ENCODE measurements around the gene LHFPL4. TPM values are rescaled to one million over a fixed set of nuclear protein-coding genes. Genes with fewer than 3 reads are reported as not detected.
"Not testable (repeated sequence)": the region's sequence is repeated elsewhere in the genome, so short reads cannot be mapped to it uniquely, and the experiment has no call there.

LHFPL4 gene
- total RNA-seq, 2 experiments from 2014 or later: not detected

GRCh38 chr3:9581742-9582141 lies 28.1 kb upstream of the LHFPL4 start:
- ATAC-seq (no peak), DNase-seq (no peak)
- ChIA-PET CTCF (no interaction called here), POLR2A (no interaction called here)
- Mint-ChIP-seq H3K4me3 (no peak overlapping the region), H3K36me3 (ENCODE audit: low read depth) (no peaks in the 10 kb centered on the region), H3K9me3 (peaks cover 2% of the 10 kb centered on the region), H3K27ac (no peak overlapping the region), H3K27me3 (no peaks in the 10 kb centered on the region), H3K4me1 (ENCODE audit: low read depth) (no peaks in the 10 kb centered on the region)
- intact Hi-C loops (cut with micrococcal nuclease): no loop called here
- no peak for TF ChIP-seq CTCF (IDR thresholded peaks at IDR 0.05)

- H3K9me3 Mint-ChIP-seq: peaks cover 8% of the 10 kb centered on the region
- H3K27me3 Mint-ChIP-seq: peaks cover 15% of the 10 kb centered on the region
- intact Hi-C loops (cut with micrococcal nuclease): no loop called here
- TF ChIP-seq CTCF (IDR thresholded peaks at IDR 0.05): no peak
- H3K4me3 Mint-ChIP-seq: no peak overlapping the region
- no peak for DNase-seq
- no peaks in the 10 kb centered on the region for H3K36me3 Mint-ChIP-seq (ENCODE audit: low read depth)
- H3K4me1 Mint-ChIP-seq (ENCODE audit: low read depth): no peaks in the 10 kb centered on the region
- H3K27ac Mint-ChIP-seq: no peak overlapping the region
- no peak for ATAC-seq
- ChIA-PET POLR2A (no interaction called here), CTCF (no interaction called here)
Measured at GRCh38 chr3:9569054-9569453, 15.4 kb upstream of the LHFPL4 start.

- no peak for TF ChIP-seq CTCF (IDR thresholded peaks at IDR 0.05)
- Mint-ChIP-seq H3K9me3 (peaks cover 8% of the 10 kb centered on the region), H3K27me3 (peaks cover 9% of the 10 kb centered on the region), H3K4me3 (no peak overlapping the region), H3K4me1 (ENCODE audit: low read depth) (no peaks in the 10 kb centered on the region), H3K27ac (no peak overlapping the region), H3K36me3 (ENCODE audit: low read depth) (no peaks in the 10 kb centered on the region)
- ChIA-PET POLR2A (interaction anchor here (0.7 kb wide), 1 partner anchor 766 kb away, joined by 4 read pairs; no protein-coding TSS in a partner anchor), CTCF (no interaction called here)
- intact Hi-C loops (cut with micrococcal nuclease): no loop called here
- ATAC-seq (no peak), DNase-seq (no peak)
Measured at GRCh38 chr3:9565316-9565715, 11.7 kb upstream of the LHFPL4 start.

- no peak overlapping the region for H3K27ac Mint-ChIP-seq
- no peaks in the 10 kb centered on the region for H3K36me3 Mint-ChIP-seq (ENCODE audit: low read depth)
Measured at GRCh38 chr3:9563851-9564250, 10.2 kb upstream of the LHFPL4 start.

GRCh38 chr3:9560056-9560455 lies 6.4 kb upstream of the LHFPL4 start:
- H3K27ac Mint-ChIP-seq; POLR2A ChIA-PET; H3K4me1 Mint-ChIP-seq (ENCODE audit: low read depth); intact Hi-C loops (cut with micrococcal nuclease); H3K9me3 Mint-ChIP-seq; H3K36me3 Mint-ChIP-seq (ENCODE audit: low read depth); DNase-seq; ATAC-seq; H3K4me3 Mint-ChIP-seq: not testable (repeated sequence)
- peaks cover 13% of the 10 kb centered on the region for H3K27me3 Mint-ChIP-seq
- CTCF ChIA-PET: interaction anchor here (1.2 kb wide), 1 partner anchor 59 kb away, joined by 3 read pairs; no protein-coding TSS in a partner anchor

More at GRCh38 chr3:9563851-9564250, 10.2 kb upstream of the LHFPL4 start:
- intact Hi-C loops (cut with micrococcal nuclease): no loop called here
- no peak for ATAC-seq
- H3K9me3 Mint-ChIP-seq: peaks cover 8% of the 10 kb centered on the region
- H3K4me3 Mint-ChIP-seq: no peak overlapping the region
- DNase-seq: no peak
- no peak for TF ChIP-seq CTCF (IDR thresholded peaks at IDR 0.05)
- ChIA-PET CTCF (no interaction called here), POLR2A (no interaction called here)
- no peaks in the 10 kb centered on the region for H3K4me1 Mint-ChIP-seq (ENCODE audit: low read depth)
- H3K27me3 Mint-ChIP-seq: peaks cover 7% of the 10 kb centered on the region
